Osteoblast (primary cell): Measurements from ENCODE around the gene FERMT3. TPM values are rescaled to one million over a fixed set of nuclear protein-coding genes. Genes with fewer than 3 reads are reported as not detected.

Experiments used
- DNase-seq: peaks from one replicate; pipeline ENCODE4 v3.0.0; 2011; ENCODE audit warnings: low spot score, mixed read lengths; ENCODE audit not compliant: insufficient read length; ENCODE audit errors: missing footprints
- H2AFZ ChIP-seq: 2 replicates; pipeline ENCODE4 v1.6.0; 2011; ENCODE audit warnings: mild to moderate bottlenecking, low read length
- H3K27ac ChIP-seq: 2 replicates; pipeline ENCODE4 v1.5.1; 2011; ENCODE audit warnings: mild to moderate bottlenecking, low read depth, low read length, moderate library complexity
- H3K27me3 ChIP-seq: 2 replicates; pipeline ENCODE4 v1.6.0; 2012; ENCODE audit warnings: mild to moderate bottlenecking, control low read depth, inconsistent platforms, low read length, moderate library complexity; ENCODE audit not compliant: insufficient read depth
- H3K36me3 ChIP-seq: 2 replicates; pipeline ENCODE4 v1.5.1; 2011; ENCODE audit warnings: mild to moderate bottlenecking, low read length, control low read depth, moderate library complexity; ENCODE audit not compliant: insufficient read depth
- H3K4me1 ChIP-seq: 2 replicates; pipeline ENCODE4 v1.5.1; 2011; ENCODE audit warnings: mild to moderate bottlenecking, low read length, control low read depth, moderate library complexity; ENCODE audit not compliant: insufficient read depth
- H3K4me2 ChIP-seq: 2 replicates; pipeline ENCODE4 v1.6.0; 2011; ENCODE audit warnings: mild to moderate bottlenecking, low read length; ENCODE audit not compliant: insufficient read depth
- H3K4me3 ChIP-seq: fragments of 200-600 bp; sonication (generic); 3 replicates; pipeline ENCODE4 v1.5.1; 2012; ENCODE audit warnings: mild to moderate bottlenecking, low read length, inconsistent platforms; ENCODE audit not compliant: insufficient read depth
- H3K79me2 ChIP-seq: 2 replicates; pipeline ENCODE4 v1.6.0; 2012; ENCODE audit warnings: mild to moderate bottlenecking, low read length, control low read depth, inconsistent platforms; ENCODE audit not compliant: insufficient read depth
- H3K9me3 ChIP-seq: 2 replicates; pipeline ENCODE4 v1.5.1; 2011; ENCODE audit warnings: low read depth, low read length, control low read depth
- H4K20me1 ChIP-seq: 2 replicates; pipeline ENCODE4 v1.6.0; 2012; ENCODE audit warnings: mild to moderate bottlenecking, low read length, control low read depth; ENCODE audit not compliant: insufficient read depth
- total RNA-seq: library from RNA; depleted of rRNA; stranded (reverse); fragments of >200 nt; gene quantifications from 2 replicates; pipeline ENCODE4 v1.2.3, GENCODE V29; 2012
- TF ChIP-seq, protein P1 (sequence below): IDR thresholded peaks from 2 replicates; pipeline ENCODE4 v1.5.1; 2011; ENCODE audit warnings: mild to moderate bottlenecking, low read depth, low read length, moderate library complexity; ENCODE audit errors: extremely low read depth

FERMT3 gene
- total RNA-seq, 1 donor, result 1.1 TPM

GRCh38 chr11:64234647-64235379 lies 28.3 kb downstream of the FERMT3 start:
- peak overlapping the region; percentile 77 for H3K4me3 ChIP-seq
- peak; percentile 92 for DNase-seq
- H3K79me2 ChIP-seq, result peaks cover 8% of the 10 kb centered on the region
- H3K4me1 ChIP-seq, result peaks cover 14% of the 10 kb centered on the region
- no peaks in the 10 kb centered on the region for H3K27me3 ChIP-seq
- TF ChIP-seq, protein P1, sequence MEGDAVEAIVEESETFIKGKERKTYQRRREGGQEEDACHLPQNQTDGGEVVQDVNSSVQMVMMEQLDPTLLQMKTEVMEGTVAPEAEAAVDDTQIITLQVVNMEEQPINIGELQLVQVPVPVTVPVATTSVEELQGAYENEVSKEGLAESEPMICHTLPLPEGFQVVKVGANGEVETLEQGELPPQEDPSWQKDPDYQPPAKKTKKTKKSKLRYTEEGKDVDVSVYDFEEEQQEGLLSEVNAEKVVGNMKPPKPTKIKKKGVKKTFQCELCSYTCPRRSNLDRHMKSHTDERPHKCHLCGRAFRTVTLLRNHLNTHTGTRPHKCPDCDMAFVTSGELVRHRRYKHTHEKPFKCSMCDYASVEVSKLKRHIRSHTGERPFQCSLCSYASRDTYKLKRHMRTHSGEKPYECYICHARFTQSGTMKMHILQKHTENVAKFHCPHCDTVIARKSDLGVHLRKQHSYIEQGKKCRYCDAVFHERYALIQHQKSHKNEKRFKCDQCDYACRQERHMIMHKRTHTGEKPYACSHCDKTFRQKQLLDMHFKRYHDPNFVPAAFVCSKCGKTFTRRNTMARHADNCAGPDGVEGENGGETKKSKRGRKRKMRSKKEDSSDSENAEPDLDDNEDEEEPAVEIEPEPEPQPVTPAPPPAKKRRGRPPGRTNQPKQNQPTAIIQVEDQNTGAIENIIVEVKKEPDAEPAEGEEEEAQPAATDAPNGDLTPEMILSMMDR, result no peak
- peaks cover 5% of the 10 kb centered on the region for H3K36me3 ChIP-seq
- no peak overlapping the region for H2AFZ ChIP-seq
- H3K4me2 ChIP-seq, result peak overlapping the region; percentile 82
- peaks cover 8% of the 10 kb centered on the region for H4K20me1 ChIP-seq
- H3K27ac ChIP-seq, result no peak overlapping the region
- H3K9me3 ChIP-seq, result no peaks in the 10 kb centered on the region

DNA sequence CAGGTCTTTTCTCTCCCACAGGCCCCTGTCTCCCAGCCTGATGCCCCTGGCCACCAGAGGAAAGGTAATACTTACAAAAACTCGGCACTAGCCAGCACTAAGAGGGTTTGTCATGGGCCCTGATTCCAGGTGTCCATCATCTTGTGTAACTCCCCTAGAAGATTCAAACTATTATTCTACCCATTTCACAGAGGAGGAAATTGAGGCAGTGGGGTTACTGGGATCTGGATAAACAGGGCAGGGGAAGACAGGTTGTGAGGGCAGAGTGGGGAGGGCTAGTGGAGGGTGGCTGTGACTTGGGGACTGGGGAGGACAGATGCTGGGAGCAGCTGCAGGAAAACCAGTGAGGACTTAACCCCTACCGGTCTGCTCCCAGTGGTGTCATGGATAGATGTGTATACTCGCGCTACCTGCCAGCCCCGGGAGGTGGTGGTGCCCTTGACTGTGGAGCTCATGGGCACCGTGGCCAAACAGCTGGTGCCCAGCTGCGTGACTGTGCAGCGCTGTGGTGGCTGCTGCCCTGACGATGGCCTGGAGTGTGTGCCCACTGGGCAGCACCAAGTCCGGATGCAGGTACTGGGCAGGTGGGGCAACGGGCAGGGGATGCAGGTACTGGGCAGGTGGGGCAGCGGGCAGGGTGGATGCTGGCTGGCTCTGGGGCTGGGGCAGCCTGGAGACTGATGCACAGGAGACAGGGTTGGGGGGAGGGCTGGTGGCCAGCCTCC lies 29.1 kb downstream of the FERMT3 start:
- H3K9me3 ChIP-seq, result no peaks in the 10 kb centered on the region
- no peak for DNase-seq
- H3K36me3 ChIP-seq, result peaks cover 5% of the 10 kb centered on the region
- TF ChIP-seq, protein P1, result no peak
- no peak overlapping the region for H3K27ac ChIP-seq
- no peak overlapping the region for H2AFZ ChIP-seq
- peaks cover 8% of the 10 kb centered on the region for H3K79me2 ChIP-seq
- H3K4me1 ChIP-seq, result peaks cover 19% of the 10 kb centered on the region
- peak overlapping the region; percentile 77 for H3K4me3 ChIP-seq
- peaks cover 8% of the 10 kb centered on the region for H4K20me1 ChIP-seq
- no peaks in the 10 kb centered on the region for H3K27me3 ChIP-seq
- peak overlapping the region; percentile 82 for H3K4me2 ChIP-seq

- H3K79me2 ChIP-seq, result peaks cover 19% of the 10 kb centered on the region
- peaks cover 24% of the 10 kb centered on the region for H3K4me1 ChIP-seq
- H3K27me3 ChIP-seq, result no peaks in the 10 kb centered on the region
- H3K4me3 ChIP-seq, result no peak overlapping the region
- H2AFZ ChIP-seq, result no peak overlapping the region
- no peaks in the 10 kb centered on the region for H3K9me3 ChIP-seq
- no peak for DNase-seq
- TF ChIP-seq, protein P1, result no peak
- peaks cover 5% of the 10 kb centered on the region for H3K36me3 ChIP-seq
- peaks cover 8% of the 10 kb centered on the region for H4K20me1 ChIP-seq
- H3K4me2 ChIP-seq, result no peak overlapping the region
- no peak overlapping the region for H3K27ac ChIP-seq
These were observed 31.0 kb downstream of the FERMT3 start for GRCh38 chr11:64237484-64237951.

- TF ChIP-seq, protein P1, result no peak
- Histone ChIP-seq H3K27me3 (no peaks in the 10 kb centered on the region), H3K4me2 (no peak overlapping the region), H3K4me3 (no peak overlapping the region), H2AFZ (no peak overlapping the region), H3K9me3 (no peaks in the 10 kb centered on the region), H3K79me2 (peaks cover 24% of the 10 kb centered on the region), H3K27ac (no peak overlapping the region), H4K20me1 (peaks cover 10% of the 10 kb centered on the region), H3K36me3 (peaks cover 7% of the 10 kb centered on the region), H3K4me1 (peaks cover 30% of the 10 kb centered on the region)
- DNase-seq, result no peak
These were observed 31.6 kb downstream of the FERMT3 start for GRCh38 chr11:64238076-64238475.
